NCI-H524 treated with DMSO at 0.1 percent for 48 hours (cell line): ENCODE measurements around the gene SLC7A6OS.

Experiments used
- DNase-seq: peaks from one replicate; lab custom pipeline; 2025; lab: John Stamatoyannopoulos, UW

The SLC7A6OS gene

GRCh38 chr16:68344252-68344651 lies 33.5 kb upstream of the SLC7A6OS start:
- DNase-seq = no peak

- no peak for DNase-seq
These were observed 32.4 kb upstream of the SLC7A6OS start for GRCh38 chr16:68343137-68343536.

GRCh38 chr16:68342620-68343019 lies 31.9 kb upstream of the SLC7A6OS start:
- DNase-seq = no peak

DNA sequence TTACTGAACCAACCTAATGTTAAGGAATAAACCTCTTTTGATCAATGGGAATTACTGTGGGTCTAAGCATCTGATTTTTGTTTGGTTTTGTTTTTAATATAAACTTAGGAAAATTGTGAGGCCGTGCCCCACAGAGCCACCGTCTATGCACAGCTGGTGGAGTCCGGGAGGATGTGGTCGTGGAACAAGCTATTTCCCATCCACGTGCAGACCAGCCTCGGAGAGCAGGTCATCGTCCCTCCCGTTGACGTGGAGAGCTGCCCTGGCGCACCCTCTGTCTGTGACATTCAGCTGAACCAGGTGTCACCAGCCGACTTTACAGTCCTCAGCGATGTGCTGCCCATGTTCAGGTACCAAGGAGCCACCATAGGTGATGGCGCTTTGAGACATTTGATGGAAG lies 28.5 kb upstream of the SLC7A6OS start:
- DNase-seq = no peak

DNA sequence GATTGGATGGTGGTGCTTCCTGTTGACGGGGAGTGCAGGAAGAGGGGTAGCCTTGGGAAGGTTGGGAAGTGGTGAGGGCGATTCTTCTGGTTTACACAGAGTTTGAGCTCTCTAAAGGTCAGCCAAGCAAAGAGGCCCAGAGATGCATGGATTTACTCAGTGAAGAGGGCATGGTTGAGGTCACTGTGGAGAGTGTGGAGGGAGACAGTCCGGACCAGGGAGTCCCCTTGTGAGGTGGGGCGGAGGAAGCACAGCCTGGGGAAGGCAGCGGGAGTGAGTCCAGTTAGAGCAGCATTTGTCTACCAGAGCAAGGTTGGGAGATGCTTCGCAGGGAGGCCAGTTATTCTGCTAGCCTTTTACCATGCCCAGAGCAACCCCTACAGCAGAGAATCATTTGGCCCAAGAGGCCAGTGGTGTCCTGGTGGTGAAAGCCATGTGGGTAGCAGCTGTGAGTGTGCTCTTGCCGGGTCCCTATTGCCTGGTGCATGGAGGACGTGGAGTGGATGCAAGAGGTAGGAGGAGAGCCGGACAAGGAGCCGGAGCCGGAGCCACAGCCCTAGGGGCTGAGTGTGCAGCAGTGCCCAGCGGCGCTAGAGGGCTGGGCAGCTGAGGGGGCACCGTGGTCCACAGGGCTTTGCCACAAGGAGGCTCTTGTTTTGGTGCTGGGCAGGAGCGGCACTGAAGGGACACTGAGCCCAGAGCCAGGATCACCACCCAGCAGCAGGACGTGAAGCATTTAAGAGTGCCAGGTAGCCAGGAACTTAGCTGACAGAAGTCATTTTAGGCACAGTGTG lies 27.8 kb upstream of the SLC7A6OS start:
- no peak for DNase-seq

GRCh38 chr16:68335175-68335574 lies 24.4 kb upstream of the SLC7A6OS start:
- DNase-seq = no peak

GRCh38 chr16:68332411-68333121 lies 21.8 kb upstream of the SLC7A6OS start:
- no peak for DNase-seq

DNA sequence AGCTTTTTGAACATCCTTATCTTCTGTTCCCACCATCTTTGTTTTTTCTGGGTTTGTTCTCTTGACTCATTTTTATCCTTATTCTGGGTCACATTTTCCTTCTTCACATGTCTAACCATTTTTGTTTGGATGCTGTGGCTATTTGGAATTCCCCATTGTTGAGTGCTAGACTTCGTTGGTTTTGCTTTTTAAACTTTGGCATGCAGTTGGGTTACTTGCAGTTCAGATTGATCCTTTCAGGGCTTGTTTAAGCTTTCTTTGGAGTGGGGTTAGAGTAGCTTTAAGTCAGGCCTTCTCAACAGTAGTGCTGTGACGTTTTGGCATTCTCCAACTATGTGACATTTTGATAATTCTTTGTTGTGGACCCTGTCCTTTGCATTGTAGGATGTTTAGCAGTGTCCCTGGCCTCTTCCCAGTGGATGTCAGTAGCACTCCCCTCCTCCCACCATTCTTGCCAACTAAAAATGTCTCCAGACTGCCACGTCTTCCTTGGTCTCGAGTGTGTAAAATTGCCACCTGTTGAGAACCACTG lies 21.2 kb upstream of the SLC7A6OS start:
- DNase-seq = no peak

GRCh38 chr16:68328860-68329390 lies 18.2 kb upstream of the SLC7A6OS start:
- no peak for DNase-seq

GRCh38 chr16:68328151-68328859 lies 17.6 kb upstream of the SLC7A6OS start:
- DNase-seq = peak; percentile 46

DNA sequence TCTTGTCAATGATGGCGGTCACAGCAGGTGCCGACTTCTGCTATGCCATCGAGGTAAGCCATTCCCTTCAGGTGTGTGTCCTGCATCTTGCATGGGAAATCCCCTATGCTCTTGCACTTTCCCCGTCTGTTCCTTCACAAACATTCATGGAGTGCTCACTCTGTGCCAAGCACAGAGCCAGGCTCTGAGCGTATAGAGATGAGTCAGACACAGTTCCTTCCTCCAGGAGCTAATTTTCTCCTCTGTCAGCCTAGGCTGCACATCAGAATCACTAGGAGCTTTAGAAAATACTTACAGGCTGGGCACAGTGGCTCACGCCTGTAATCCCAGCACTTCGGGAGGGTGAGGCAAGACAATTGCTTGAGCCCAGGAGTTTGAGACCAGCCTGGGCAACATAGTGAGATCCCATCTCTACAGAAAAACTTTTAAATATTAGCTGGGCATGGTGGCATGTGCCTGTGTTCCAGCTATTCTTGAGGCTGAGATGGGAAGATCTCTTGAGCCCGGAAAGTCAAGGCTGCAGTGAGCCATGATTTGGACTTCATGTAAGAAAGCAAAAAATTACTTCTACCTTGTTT lies 14.1 kb upstream of the SLC7A6OS start:
- DNase-seq = no peak

DNA sequence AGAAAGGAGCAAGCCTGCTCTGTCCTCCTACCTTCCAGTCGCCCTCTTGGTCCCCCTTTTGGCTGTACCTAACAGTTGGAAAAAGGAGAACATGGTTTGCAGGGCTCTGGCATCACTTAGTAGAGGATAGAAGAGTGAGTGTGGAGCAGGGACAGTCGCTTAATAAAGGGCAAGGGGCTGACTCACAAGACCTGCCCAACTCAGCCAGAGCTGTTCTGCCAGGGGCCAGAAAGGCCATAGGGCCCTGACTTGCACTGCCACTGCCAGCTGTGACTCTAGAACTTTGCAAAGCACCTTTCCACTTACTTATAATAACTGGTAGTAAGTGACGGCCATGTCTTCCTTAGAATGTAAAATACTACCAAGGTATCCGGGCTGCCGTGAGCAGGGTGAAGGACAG lies 13.6 kb upstream of the SLC7A6OS start:
- no peak for DNase-seq

DNA sequence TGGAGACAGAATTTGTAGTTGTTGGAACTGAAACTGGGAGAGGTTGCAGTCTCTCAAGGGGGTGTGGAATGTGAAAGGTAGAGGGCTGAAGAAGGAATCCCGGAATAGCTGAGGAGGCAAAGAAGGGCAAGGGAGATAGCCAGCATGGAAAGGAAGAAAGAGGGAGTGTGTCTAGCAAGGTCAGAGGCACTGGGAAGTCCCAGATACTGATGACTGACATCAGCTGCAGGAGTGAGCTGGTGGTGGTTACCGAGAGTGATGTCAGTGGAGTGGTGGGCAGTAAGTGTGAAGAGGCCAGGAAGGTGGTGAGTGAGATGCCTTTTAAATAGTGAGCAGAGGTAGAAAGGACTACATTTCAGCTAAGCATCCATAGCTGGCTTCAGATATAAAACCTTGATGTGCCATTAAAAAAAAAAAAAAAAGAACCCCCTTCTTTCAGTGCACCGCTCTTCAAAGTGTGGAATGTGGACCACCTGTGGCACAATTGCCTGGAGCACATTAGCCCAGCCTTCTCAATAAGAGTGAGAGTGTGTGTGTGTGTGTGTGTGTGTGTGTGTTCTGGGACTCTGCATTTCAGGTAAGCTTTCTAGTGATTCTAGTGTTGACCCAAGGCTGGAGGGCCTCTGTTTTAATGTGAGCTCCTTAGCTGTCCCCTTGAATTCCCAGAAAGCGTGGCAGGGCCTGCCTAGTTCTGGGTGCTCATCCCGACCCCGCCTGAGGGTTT lies 8.6 kb upstream of the SLC7A6OS start:
- DNase-seq = no peak

GRCh38 chr16:68313116-68313515 lies 2.4 kb upstream of the SLC7A6OS start:
- DNase-seq = no peak

DNA sequence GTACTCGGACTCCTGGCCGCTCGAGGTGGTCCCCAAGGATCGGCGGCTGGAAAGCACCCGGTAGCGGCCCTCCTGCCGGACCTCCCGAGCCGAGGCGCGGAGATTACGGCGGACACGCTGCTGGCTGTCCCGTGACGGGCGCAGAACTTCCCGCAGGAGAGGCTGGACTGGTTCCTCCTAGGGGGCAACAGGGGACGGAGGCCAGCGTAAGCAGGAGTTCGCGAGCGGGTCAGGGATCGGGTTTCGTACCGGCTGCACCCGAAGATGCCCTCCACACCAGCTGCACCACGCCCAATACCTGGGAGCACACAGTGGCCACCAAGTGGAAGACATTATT lies 341 bp downstream of the SLC7A6OS start:
- no peak for DNase-seq

DNA sequence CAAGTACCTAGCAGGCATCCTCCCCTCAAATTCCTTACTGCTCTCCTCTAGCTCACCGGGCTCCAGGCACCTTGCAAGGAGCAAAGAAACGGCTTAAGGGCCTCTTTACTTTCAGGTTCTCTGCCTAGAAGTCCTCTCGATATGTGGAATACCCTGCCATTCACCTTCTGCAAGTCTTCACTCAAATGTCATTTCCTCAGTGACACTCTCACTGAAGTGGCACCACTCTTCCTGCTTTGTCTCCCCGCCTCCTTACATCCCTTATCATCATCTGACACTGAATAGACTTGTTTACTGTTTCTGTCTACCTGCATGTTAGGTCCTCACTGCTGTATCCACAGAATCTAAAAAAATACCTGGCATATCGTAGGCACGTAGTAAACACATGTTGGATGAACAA lies 947 bp downstream of the SLC7A6OS start:
- no peak for DNase-seq

DNA sequence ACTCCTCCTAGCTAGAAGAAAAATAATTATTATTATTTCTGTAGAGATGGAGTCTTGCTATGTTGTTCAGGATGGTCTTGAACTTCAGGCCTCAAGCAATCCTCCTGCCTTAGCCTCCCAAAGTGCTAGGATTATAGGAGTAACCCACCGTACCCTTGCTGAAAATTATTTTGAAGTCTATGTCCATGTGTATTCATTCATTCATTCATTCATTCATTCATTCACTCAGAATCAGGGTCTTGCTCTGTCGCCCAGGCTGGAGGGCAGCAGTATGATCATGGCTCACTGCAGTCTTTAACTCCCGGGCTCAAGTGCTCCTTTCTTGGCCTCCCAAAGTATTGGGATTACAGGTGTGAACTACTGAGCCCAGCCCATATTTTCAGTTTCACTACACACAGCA lies 4.1 kb downstream of the SLC7A6OS start:
- DNase-seq = no peak

- no peak for DNase-seq
These were observed 9.8 kb downstream of the SLC7A6OS start for GRCh38 chr16:68300734-68301459.

- DNase-seq = no peak
These were observed 10.9 kb downstream of the SLC7A6OS start for GRCh38 chr16:68299571-68300453.
